Left ventricle myocardium superior (tissue), 1 donor: Measurements from ENCODE around the gene B3GALT5. TPM values are rescaled to one million over a fixed set of nuclear protein-coding genes. Genes with fewer than 3 reads are reported as not detected.

Source experiments
- ATAC-seq: fragments of 200-7000 bp; cut with Tn5 transposase; one replicate; pipeline ENCODE4 v1.9.1; 2020; ENCODE audit warnings: mild to moderate bottlenecking, moderate library complexity
- DNase-seq: peaks from one replicate; pipeline ENCODE4 v3.0.0-alpha.2; 2020
- intact Hi-C: fragments of 100-400 bp; cut with micrococcal nuclease; formaldehyde crosslinking; loops from one replicate; pipeline ENCODE4 v1.11.0; 2022
- total RNA-seq: library from RNA; stranded (reverse); fragmentation: NEBNext Ultra II Directional; extraction: Animal tissue kit (Norgen Biotek cat#: 25700); gene quantifications from one replicate; pipeline ENCODE4 v1.2.1, GENCODE V29; 2021
- donor health status: DM: no; HTN: yes; CAD: no; lungs with severe emphysema.

Gene B3GALT5
- total RNA-seq, 1 donor from 2014 or later, result 0.10 TPM

GRCh38 chr21:39662411-39662953, 49.7 kb downstream of the B3GALT5 start:
- no peak for ATAC-seq
- no peak for DNase-seq
- intact Hi-C loops, result no loop called here

- DNase-seq, result no peak
- intact Hi-C loops, result no loop called here
- no peak for ATAC-seq
Observed at GRCh38 chr21:39663066-39663465, 50.3 kb downstream of the B3GALT5 start.

GRCh38 chr21:39663742-39664492, 51.2 kb downstream of the B3GALT5 start:
- no peak for DNase-seq
- no peak for ATAC-seq
- intact Hi-C loops, result no loop called here

- DNase-seq, result no peak
Observed at GRCh38 chr21:39664586-39664985, 51.8 kb downstream of the B3GALT5 start.

GRCh38 chr21:39666026-39666425, 53.3 kb downstream of the B3GALT5 start:
- ATAC-seq (no peak), DNase-seq (no peak)
- intact Hi-C loops, result no loop called here

More at GRCh38 chr21:39664586-39664985, 51.8 kb downstream of the B3GALT5 start:
- no peak for ATAC-seq
- intact Hi-C loops, result no loop called here

- ATAC-seq (no peak), DNase-seq (no peak)
- intact Hi-C loops, result no loop called here
Observed at GRCh38 chr21:39666681-39667315, 54.1 kb downstream of the B3GALT5 start.

GRCh38 chr21:39667353-39667891, 54.7 kb downstream of the B3GALT5 start:
- ATAC-seq (no peak), DNase-seq (no peak)
- intact Hi-C loops, result no loop called here

GRCh38 chr21:39668369-39668768, 55.6 kb downstream of the B3GALT5 start:
- intact Hi-C loops, result no loop called here
- ATAC-seq, result no peak
- DNase-seq, result no peak

GRCh38 chr21:39669485-39669884, 56.7 kb downstream of the B3GALT5 start:
- no peak for DNase-seq
- ATAC-seq, result no peak
- intact Hi-C loops, result no loop called here

- DNase-seq (no peak), ATAC-seq (peak; percentile 26)
- intact Hi-C loops, result no loop called here
Observed at GRCh38 chr21:39669976-39670661, 57.4 kb downstream of the B3GALT5 start.

GRCh38 chr21:39670701-39671100, 58.0 kb downstream of the B3GALT5 start:
- intact Hi-C loops, result no loop called here
- DNase-seq, result no peak
- ATAC-seq, result no peak

GRCh38 chr21:39671986-39672385, 59.2 kb downstream of the B3GALT5 start:
- ATAC-seq (no peak), DNase-seq (no peak)
- intact Hi-C loops, result no loop called here

GRCh38 chr21:39673163-39673562, 60.4 kb downstream of the B3GALT5 start:
- ATAC-seq (no peak), DNase-seq (no peak)
- intact Hi-C loops, result no loop called here

GRCh38 chr21:39673736-39674135, 61.0 kb downstream of the B3GALT5 start:
- intact Hi-C loops, result no loop called here
- ATAC-seq, result no peak
- no peak for DNase-seq

GRCh38 chr21:39674801-39675200, 62.1 kb downstream of the B3GALT5 start:
- ATAC-seq (no peak), DNase-seq (no peak)
- intact Hi-C loops, result no loop called here

GRCh38 chr21:39675590-39675989, 62.9 kb downstream of the B3GALT5 start:
- ATAC-seq (peak; percentile 25), DNase-seq (no peak)
- intact Hi-C loops, result no loop called here

GRCh38 chr21:39675993-39676661, 63.4 kb downstream of the B3GALT5 start:
- ATAC-seq (peak; percentile 98), DNase-seq (peak; percentile 59)
- intact Hi-C loops, result no loop called here

GRCh38 chr21:39680216-39680615, 67.5 kb downstream of the B3GALT5 start:
- ATAC-seq, result no peak
- no peak for DNase-seq
- intact Hi-C loops, result no loop called here

- no peak for DNase-seq
- intact Hi-C loops, result no loop called here
Observed at GRCh38 chr21:39681257-39681656, 68.5 kb downstream of the B3GALT5 start.

More at GRCh38 chr21:39681257-39681656, 68.5 kb downstream of the B3GALT5 start:
- no peak for ATAC-seq
